PC-3 (cell line): ENCODE measurements around the gene BLACAT1. TPM values are rescaled to one million over a fixed set of nuclear protein-coding genes. Genes with fewer than 3 reads are reported as not detected.

Experiments used
- ATAC-seq: fragments of 200-7000 bp; cut with Tn5 transposase; 2 replicates; pipeline ENCODE4 v1.9.1; 2020; ENCODE audit warnings: mild to moderate bottlenecking, moderate library complexity
- BruUV-seq: library from RNA; stranded (reverse); fragments of 400-500 nt; replicated peaks from 2 replicates; lab custom pipeline; 2021; lab: Mats Ljungman, UMichigan
- CTCF ChIA-PET: fragments of 300-600 bp; sonication (Branson Sonifier 250); formaldehyde crosslinking; loops from one replicate; lab custom pipeline; 2022; ENCODE audit warnings: antibody characterized with exemption; lab: Charles Lee
- POLR2A ChIA-PET: fragments of 300-600 bp; sonication (Branson Sonifier 250); formaldehyde crosslinking; loops from one replicate; lab custom pipeline; 2022; ENCODE audit warnings: antibody characterized with exemption; ENCODE audit not compliant: unreplicated experiment; lab: Charles Lee
- DNase-seq: peaks from one replicate; pipeline ENCODE4 v3.0.0-alpha.2; 2015
- H2AFZ ChIP-seq: fragments of 300-600 bp; sonication (generic); 2 replicates; pipeline ENCODE4 v1.6.0; 2016; ENCODE audit warnings: antibody characterized with exemption, low read length
- H3F3A ChIP-seq: fragments of 300-600 bp; sonication (generic); one replicate; pipeline ENCODE4 v1.6.0; 2017; ENCODE audit warnings: antibody characterized with exemption, low read length, control low read depth, mild to moderate bottlenecking; ENCODE audit not compliant: unreplicated experiment
- H3K27ac ChIP-seq: fragments of 300-600 bp; sonication (generic); 2 replicates; pipeline ENCODE4 v1.5.1; 2016; ENCODE audit warnings: mild to moderate bottlenecking, low read length
- H3K27me3 ChIP-seq: fragments of 300-600 bp; sonication (generic); 2 replicates; pipeline ENCODE4 v1.6.1; 2016; ENCODE audit warnings: low read length, mixed read lengths
- H3K36me3 ChIP-seq: fragments of 300-600 bp; sonication (generic); 2 replicates; pipeline ENCODE4 v1.6.1; 2016; ENCODE audit warnings: low read depth, mixed run types, low read length, mixed read lengths
- H3K4me1 ChIP-seq: fragments of 300-600 bp; sonication (generic); 2 replicates; pipeline ENCODE4 v1.5.1; 2016; ENCODE audit warnings: low read length; ENCODE audit not compliant: insufficient read depth
- H3K4me2 ChIP-seq: fragments of 300-600 bp; sonication (generic); 2 replicates; pipeline ENCODE4 v1.6.0; 2016; ENCODE audit warnings: low read length
- H3K4me3 ChIP-seq: fragments of 300-600 bp; sonication (generic); 2 replicates; pipeline ENCODE4 v1.5.1; 2016; ENCODE audit warnings: mild to moderate bottlenecking, low read length, mixed read lengths
- H3K79me2 ChIP-seq: fragments of 300-600 bp; sonication (generic); 2 replicates; pipeline ENCODE4 v1.6.1; 2017; ENCODE audit warnings: low read length, mixed read lengths
- H3K9ac ChIP-seq: fragments of 300-600 bp; sonication (generic); 2 replicates; pipeline ENCODE4 v1.6.0; 2016; ENCODE audit warnings: mild to moderate bottlenecking, low read length
- H3K9me2 ChIP-seq: fragments of 300-600 bp; sonication (generic); replicated peaks from 2 replicates; pipeline ENCODE4 v1.6.1; 2016; ENCODE audit warnings: mixed run types, low read length, mixed read lengths
- H3K9me3 ChIP-seq: fragments of 300-600 bp; sonication (generic); 2 replicates; pipeline ENCODE4 v1.6.1; 2016; ENCODE audit warnings: low read length, mixed read lengths
- H4K20me1 ChIP-seq: fragments of 300-600 bp; sonication (generic); 2 replicates; pipeline ENCODE4 v1.6.1; 2016; ENCODE audit warnings: low read length, mixed read lengths
- EZH2 ChIP-seq: fragments of 300-600 bp; sonication (generic); IDR thresholded peaks from one replicate; pipeline ENCODE4 v1.6.1; 2017; ENCODE audit warnings: antibody characterized with exemption, mild to moderate bottlenecking, low read length; ENCODE audit not compliant: unreplicated experiment
- EZH2phosphoT487 ChIP-seq: fragments of 300-600 bp; sonication (generic); IDR thresholded peaks from 2 replicates; pipeline ENCODE4 v1.6.1; 2018; ENCODE audit warnings: mild to moderate bottlenecking, antibody characterized with exemption, low read length, borderline replicate concordance
- intact Hi-C: fragments of 100-400 bp; cut with micrococcal nuclease; formaldehyde crosslinking; loops from 2 replicates; pipeline ENCODE4 v1.9.0; 2023
- total RNA-seq: library from RNA; depleted of rRNA; stranded (reverse); fragments of >200 nt; gene quantifications from 2 replicates; pipeline ENCODE4 v1.2.3, GENCODE V29; 2014
- TF ChIP-seq, protein P1 (sequence below): fragments of 300-600 bp; sonication (generic); conservative IDR thresholded peaks from 2 replicates; pipeline ENCODE4 v1.5.1; 2017; ENCODE audit warnings: antibody characterized with exemption, low read depth, mild to moderate bottlenecking, low read length

BLACAT1 gene
- total RNA-seq, 1 experiment from 2014 or later: 1.5 TPM

- CTCF ChIA-PET: no interaction called here
- BruUV-seq: no TSS peak
These were observed 3.5 kb downstream of the BLACAT1 start for GRCh38 chr1:205452364-205452763.

DNA sequence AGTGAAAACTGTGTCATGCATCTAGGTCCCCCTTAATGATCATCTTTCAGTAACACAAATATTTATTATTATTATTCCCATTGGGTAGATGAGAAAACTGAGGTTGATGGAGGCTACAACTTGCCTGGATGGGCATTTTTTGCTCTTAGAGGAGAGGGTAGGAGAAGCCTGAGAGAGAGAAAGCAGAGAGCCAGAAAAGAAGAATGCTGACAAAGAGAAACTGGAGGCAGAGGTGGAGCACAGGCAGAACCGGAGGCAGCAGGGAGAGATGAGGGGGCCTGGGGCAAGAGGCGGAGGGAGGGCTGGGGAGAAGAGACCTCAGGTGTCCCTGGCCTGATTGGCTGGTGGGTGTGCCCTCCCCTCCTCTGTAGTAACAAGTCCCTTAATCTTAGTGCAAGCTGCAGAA lies 4.1 kb downstream of the BLACAT1 start:
- no peaks in the 10 kb centered on the region for H4K20me1 ChIP-seq
- no TSS peak for BruUV-seq
- H3K4me3 ChIP-seq: no peak overlapping the region
- no peak for TF ChIP-seq EZH2phosphoT487
- no peak for TF ChIP-seq EZH2
- H3K4me2 ChIP-seq: no peak overlapping the region
- no peaks in the 10 kb centered on the region for H3F3A ChIP-seq
- H2AFZ ChIP-seq: no peak overlapping the region
- no peak overlapping the region for H3K27ac ChIP-seq
- intact Hi-C loops: no loop called here
- H3K79me2 ChIP-seq: peaks cover 27% of the 10 kb centered on the region
- peaks cover 40% of the 10 kb centered on the region for H3K4me1 ChIP-seq
- POLR2A ChIA-PET: no interaction called here
- peaks cover 42% of the 10 kb centered on the region for H3K27me3 ChIP-seq
- CTCF ChIA-PET: no interaction called here
- no peaks in the 10 kb centered on the region for H3K36me3 ChIP-seq
- H3K9me2 ChIP-seq: no peaks in the 10 kb centered on the region
- ATAC-seq (no peak), DNase-seq (no peak)
- no peak overlapping the region for H3K9ac ChIP-seq
- no peaks in the 10 kb centered on the region for H3K9me3 ChIP-seq

More at GRCh38 chr1:205452364-205452763, 3.5 kb downstream of the BLACAT1 start:
- intact Hi-C loops: no loop called here
- ATAC-seq: no peak
- POLR2A ChIA-PET: no interaction called here
- H3K9me3 ChIP-seq: no peaks in the 10 kb centered on the region
- H3K4me2 ChIP-seq: no peak overlapping the region
- no peak overlapping the region for H3K9ac ChIP-seq
- H3K79me2 ChIP-seq: peaks cover 22% of the 10 kb centered on the region
- H2AFZ ChIP-seq: no peak overlapping the region
- no peak overlapping the region for H3K4me3 ChIP-seq
- H3K27me3 ChIP-seq: peaks cover 47% of the 10 kb centered on the region
- no peaks in the 10 kb centered on the region for H3K9me2 ChIP-seq
- no peaks in the 10 kb centered on the region for H4K20me1 ChIP-seq
- TF ChIP-seq, protein P1, sequence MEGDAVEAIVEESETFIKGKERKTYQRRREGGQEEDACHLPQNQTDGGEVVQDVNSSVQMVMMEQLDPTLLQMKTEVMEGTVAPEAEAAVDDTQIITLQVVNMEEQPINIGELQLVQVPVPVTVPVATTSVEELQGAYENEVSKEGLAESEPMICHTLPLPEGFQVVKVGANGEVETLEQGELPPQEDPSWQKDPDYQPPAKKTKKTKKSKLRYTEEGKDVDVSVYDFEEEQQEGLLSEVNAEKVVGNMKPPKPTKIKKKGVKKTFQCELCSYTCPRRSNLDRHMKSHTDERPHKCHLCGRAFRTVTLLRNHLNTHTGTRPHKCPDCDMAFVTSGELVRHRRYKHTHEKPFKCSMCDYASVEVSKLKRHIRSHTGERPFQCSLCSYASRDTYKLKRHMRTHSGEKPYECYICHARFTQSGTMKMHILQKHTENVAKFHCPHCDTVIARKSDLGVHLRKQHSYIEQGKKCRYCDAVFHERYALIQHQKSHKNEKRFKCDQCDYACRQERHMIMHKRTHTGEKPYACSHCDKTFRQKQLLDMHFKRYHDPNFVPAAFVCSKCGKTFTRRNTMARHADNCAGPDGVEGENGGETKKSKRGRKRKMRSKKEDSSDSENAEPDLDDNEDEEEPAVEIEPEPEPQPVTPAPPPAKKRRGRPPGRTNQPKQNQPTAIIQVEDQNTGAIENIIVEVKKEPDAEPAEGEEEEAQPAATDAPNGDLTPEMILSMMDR: no peak
- no peak for TF ChIP-seq EZH2
- no peak for TF ChIP-seq EZH2phosphoT487
- H3K27ac ChIP-seq: no peak overlapping the region
- no peaks in the 10 kb centered on the region for H3K36me3 ChIP-seq
- no peak for DNase-seq
- H3F3A ChIP-seq: no peaks in the 10 kb centered on the region
- peaks cover 37% of the 10 kb centered on the region for H3K4me1 ChIP-seq

GRCh38 chr1:205451202-205451601 lies 4.6 kb downstream of the BLACAT1 start:
- H3K4me2 ChIP-seq: peak overlapping the region; percentile 82; the same call in 1 of the 2 replicates
- H3K79me2 ChIP-seq: peaks cover 27% of the 10 kb centered on the region
- H2AFZ ChIP-seq: no peak overlapping the region
- H3K9me2 ChIP-seq: no peaks in the 10 kb centered on the region
- DNase-seq (no peak), ATAC-seq (no peak)
- POLR2A ChIA-PET: no interaction called here
- H3K27me3 ChIP-seq: peaks cover 37% of the 10 kb centered on the region
- H3K9me3 ChIP-seq: no peaks in the 10 kb centered on the region
- TF ChIP-seq EZH2phosphoT487 (no peak), EZH2 (no peak)
- TF ChIP-seq, protein P1: no peak
- H3K36me3 ChIP-seq: no peaks in the 10 kb centered on the region
- H3K4me3 ChIP-seq: no peak overlapping the region
- peak overlapping the region; percentile 93 for H3K27ac ChIP-seq
- H3F3A ChIP-seq: no peaks in the 10 kb centered on the region
- H3K9ac ChIP-seq: no peak overlapping the region
- peaks cover 40% of the 10 kb centered on the region for H3K4me1 ChIP-seq
- no peaks in the 10 kb centered on the region for H4K20me1 ChIP-seq
- no TSS peak for BruUV-seq
- intact Hi-C loops: no loop called here
- CTCF ChIA-PET: no interaction called here
